Measurements from ENCODE around the gene UBP1.
"Not testable (repeated sequence)": the region's sequence is repeated elsewhere in the genome, so short reads cannot be mapped to it uniquely, and the experiment has no call there.

The UBP1 gene

GRCh38 chr3:33440328-33441224 is at the start of gene UBP1:
TSS of gene UBP1 (minus strand) at chr3:33440405. CDS start at chr3:33439848, 557 bp downstream.
- DNase-seq, result peak; percentile 97

GRCh38 chr3:33488683-33489082 is 48.5 kb upstream of the UBP1 start:
- DNase-seq, result no peak

- DNase-seq, result no peak
Measured at GRCh38 chr3:33488246-33488645, 48.0 kb upstream of the UBP1 start.

- DNase-seq, result no peak
Measured at GRCh38 chr3:33482111-33482521, 41.9 kb upstream of the UBP1 start.

GRCh38 chr3:33474896-33475295 is 34.7 kb upstream of the UBP1 start:
- no peak for DNase-seq

- no peak for DNase-seq
Measured at GRCh38 chr3:33473813-33474212, 33.6 kb upstream of the UBP1 start.

GRCh38 chr3:33467786-33468185 is 27.6 kb upstream of the UBP1 start:
- DNase-seq, result no peak

- DNase-seq, result no peak
Measured at GRCh38 chr3:33461097-33461496, 20.9 kb upstream of the UBP1 start.

GRCh38 chr3:33459577-33459976 is 19.4 kb upstream of the UBP1 start:
- not testable (repeated sequence) for DNase-seq

- DNase-seq, result no peak
Measured at GRCh38 chr3:33458446-33458845, 18.2 kb upstream of the UBP1 start.

- DNase-seq, result no peak
Measured at GRCh38 chr3:33456756-33457155, 16.6 kb upstream of the UBP1 start.

- no peak for DNase-seq
Measured at GRCh38 chr3:33453331-33453761, 13.1 kb upstream of the UBP1 start.

- not testable (repeated sequence) for DNase-seq
Measured at GRCh38 chr3:33451994-33452393, 11.8 kb upstream of the UBP1 start.

- DNase-seq, result no peak
Measured at GRCh38 chr3:33447958-33448357, 7.8 kb upstream of the UBP1 start.

- not testable (repeated sequence) for DNase-seq
Measured at GRCh38 chr3:33447256-33447625, 7.0 kb upstream of the UBP1 start.

- DNase-seq, result no peak
Measured at GRCh38 chr3:33442190-33442589, 2.0 kb upstream of the UBP1 start.

- DNase-seq, result peak; percentile 53
Measured at GRCh38 chr3:33441225-33441976, 1.2 kb upstream of the UBP1 start.

- DNase-seq, result peak; percentile 29
Measured at GRCh38 chr3:33439546-33440327, 468 bp downstream of the UBP1 start.

- no peak for DNase-seq
Measured at GRCh38 chr3:33438881-33439545, 1.2 kb downstream of the UBP1 start.

- DNase-seq, result no peak
Measured at GRCh38 chr3:33438284-33438668, 1.9 kb downstream of the UBP1 start.

- no peak for DNase-seq
Measured at GRCh38 chr3:33437556-33438283, 2.5 kb downstream of the UBP1 start.

- no peak for DNase-seq
Measured at GRCh38 chr3:33433843-33434242, 6.4 kb downstream of the UBP1 start.
